SU-DHL-6 (cell line): ENCODE data around the gene PCLO.

ENCODE experiments used
- H2AFZ ChIP-seq: fragments of 200-600 bp; sonication (generic); 2 replicates; pipeline ENCODE4 v1.6.1; 2014; ENCODE audit warnings: low read depth, mild to moderate bottlenecking, moderate library complexity, mixed read lengths, antibody characterized with exemption, low read length; ENCODE audit not compliant: severe bottlenecking
- H3F3A ChIP-seq: fragments of 200-600 bp; shearing (Covaris generic); 2 replicates; pipeline ENCODE4 v1.6.0; 2016; ENCODE audit warnings: antibody characterized with exemption, mild to moderate bottlenecking; ENCODE audit not compliant: insufficient read depth
- H3K27ac ChIP-seq: fragments of 200-600 bp; sonication (generic); 2 replicates; pipeline ENCODE4 v1.5.1; 2016; ENCODE audit warnings: low read depth, mild to moderate bottlenecking, low read length, moderate library complexity, mixed read lengths
- H3K27me3 ChIP-seq: fragments of 200-600 bp; sonication (generic), shearing (Covaris generic); 2 replicates; pipeline ENCODE4 v1.6.0; 2014; ENCODE audit warnings: mild to moderate bottlenecking, low read length
- H3K36me3 ChIP-seq: fragments of 200-600 bp; sonication (generic); 2 replicates; pipeline ENCODE4 v1.6.1; 2014; ENCODE audit warnings: mild to moderate bottlenecking, low read length, mixed read lengths
- H3K4me2 ChIP-seq: fragments of 300-600, 200-600 bp; shearing (Covaris generic), sonication (generic); 2 replicates; pipeline ENCODE4 v1.6.0; 2014; ENCODE audit warnings: low read length, low read depth, mild to moderate bottlenecking; ENCODE audit not compliant: poor library complexity, severe bottlenecking
- H3K4me3 ChIP-seq: fragments of 200-600 bp; sonication (generic); 2 replicates; pipeline ENCODE4 v1.5.1; 2014; ENCODE audit warnings: antibody characterized with exemption, low read length, mild to moderate bottlenecking, mixed read lengths; ENCODE audit not compliant: insufficient read depth, poor library complexity, severe bottlenecking
- H3K79me2 ChIP-seq: fragments of 200-600 bp; sonication (generic); 2 replicates; pipeline ENCODE4 v1.6.1; 2014; ENCODE audit warnings: mild to moderate bottlenecking, low read length, moderate library complexity; ENCODE audit not compliant: insufficient read depth
- H3K9ac ChIP-seq: fragments of 200-600 bp; sonication (generic); 2 replicates; pipeline ENCODE4 v1.7.0; 2014; ENCODE audit warnings: mild to moderate bottlenecking, low read length
- H3K9me2 ChIP-seq: fragments of 200-600 bp; sonication (generic); replicated peaks from 2 replicates; pipeline ENCODE4 v1.6.1; 2014; ENCODE audit warnings: low read length; ENCODE audit not compliant: insufficient read depth
- H3K9me3 ChIP-seq: fragments of 200-600 bp; sonication (generic); 2 replicates; pipeline ENCODE4 v1.6.1; 2014; ENCODE audit warnings: low read length, mixed read lengths; ENCODE audit not compliant: insufficient read depth
- H4K20me1 ChIP-seq: fragments of 200-600 bp; sonication (generic); 2 replicates; pipeline ENCODE4 v1.6.1; 2014; ENCODE audit warnings: low read depth, mild to moderate bottlenecking, antibody characterized with exemption, low read length, moderate library complexity, mixed read lengths
- EZH2phosphoT487 ChIP-seq: fragments of 200-600 bp; sonication (generic), shearing (Covaris generic); conservative IDR thresholded peaks from 2 replicates; pipeline ENCODE4 v1.6.1; 2018; ENCODE audit warnings: mild to moderate bottlenecking, antibody characterized with exemption, low read length, moderate library complexity, mixed read lengths
- TF ChIP-seq, protein P1 (sequence below): fragments of 200-600 bp; sonication (generic); IDR thresholded peaks from one replicate; pipeline ENCODE4 v1.5.1; 2017; ENCODE audit warnings: antibody characterized with exemption, mild to moderate bottlenecking, low read length, moderate library complexity; ENCODE audit not compliant: insufficient read depth, poor library complexity, severe bottlenecking

The PCLO gene

DNA sequence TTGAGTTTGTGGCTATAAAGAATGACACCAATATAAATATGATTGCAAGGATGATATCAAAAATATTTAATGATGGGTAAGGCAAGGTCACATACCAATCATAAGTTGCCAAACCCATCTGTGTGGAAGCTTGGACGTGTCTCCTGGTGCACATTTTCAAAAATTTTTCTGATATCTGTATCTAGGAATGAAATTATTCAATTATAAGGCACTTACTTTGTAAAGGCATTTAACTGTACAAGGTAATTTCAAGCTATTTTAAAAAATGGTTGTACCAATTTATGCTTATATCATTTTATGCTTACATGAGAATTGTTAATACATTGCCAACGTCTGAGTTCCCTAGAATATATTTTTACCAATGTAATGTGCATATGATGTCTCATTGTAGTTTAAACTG, 412.7 kb downstream of the PCLO start:
- H3K9ac ChIP-seq: no peak overlapping the region
- no peak overlapping the region for H3K4me3 ChIP-seq
- H3K9me2 ChIP-seq: no peaks in the 10 kb centered on the region
- no peaks in the 10 kb centered on the region for H3K27me3 ChIP-seq
- H4K20me1 ChIP-seq: no peaks in the 10 kb centered on the region; the same call in 1 of the 2 replicates
- no peak overlapping the region for H3K4me2 ChIP-seq
- H2AFZ ChIP-seq: no peak overlapping the region
- no peaks in the 10 kb centered on the region for H3K36me3 ChIP-seq
- TF ChIP-seq, protein P1, sequence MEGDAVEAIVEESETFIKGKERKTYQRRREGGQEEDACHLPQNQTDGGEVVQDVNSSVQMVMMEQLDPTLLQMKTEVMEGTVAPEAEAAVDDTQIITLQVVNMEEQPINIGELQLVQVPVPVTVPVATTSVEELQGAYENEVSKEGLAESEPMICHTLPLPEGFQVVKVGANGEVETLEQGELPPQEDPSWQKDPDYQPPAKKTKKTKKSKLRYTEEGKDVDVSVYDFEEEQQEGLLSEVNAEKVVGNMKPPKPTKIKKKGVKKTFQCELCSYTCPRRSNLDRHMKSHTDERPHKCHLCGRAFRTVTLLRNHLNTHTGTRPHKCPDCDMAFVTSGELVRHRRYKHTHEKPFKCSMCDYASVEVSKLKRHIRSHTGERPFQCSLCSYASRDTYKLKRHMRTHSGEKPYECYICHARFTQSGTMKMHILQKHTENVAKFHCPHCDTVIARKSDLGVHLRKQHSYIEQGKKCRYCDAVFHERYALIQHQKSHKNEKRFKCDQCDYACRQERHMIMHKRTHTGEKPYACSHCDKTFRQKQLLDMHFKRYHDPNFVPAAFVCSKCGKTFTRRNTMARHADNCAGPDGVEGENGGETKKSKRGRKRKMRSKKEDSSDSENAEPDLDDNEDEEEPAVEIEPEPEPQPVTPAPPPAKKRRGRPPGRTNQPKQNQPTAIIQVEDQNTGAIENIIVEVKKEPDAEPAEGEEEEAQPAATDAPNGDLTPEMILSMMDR: no peak
- TF ChIP-seq EZH2phosphoT487: no peak
- no peaks in the 10 kb centered on the region for H3K9me3 ChIP-seq
- H3F3A ChIP-seq: no peaks in the 10 kb centered on the region
- H3K27ac ChIP-seq: no peak overlapping the region
- H3K79me2 ChIP-seq: no peaks in the 10 kb centered on the region

DNA sequence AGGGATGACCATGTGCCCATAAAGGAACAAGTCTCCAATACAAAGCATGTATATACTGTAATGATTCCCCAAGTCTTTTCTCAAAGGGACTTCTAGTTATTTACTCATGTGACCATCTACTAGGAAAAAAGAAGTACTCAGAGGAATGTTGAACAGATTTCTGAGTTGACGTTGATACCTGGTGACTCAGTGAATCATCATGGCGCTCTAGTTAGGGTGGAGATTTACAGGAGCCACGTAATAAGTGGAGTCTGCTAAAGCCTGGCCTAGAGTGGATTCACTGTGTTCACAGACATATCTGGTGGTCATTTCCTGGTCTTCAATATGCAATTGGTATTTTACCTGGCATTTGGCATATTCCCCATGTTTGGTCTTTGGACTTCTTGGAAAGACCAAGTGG, 416.9 kb downstream of the PCLO start:
- no peak overlapping the region for H2AFZ ChIP-seq
- H3K27ac ChIP-seq: no peak overlapping the region
- H3K79me2 ChIP-seq: no peaks in the 10 kb centered on the region
- H3K4me3 ChIP-seq: no peak overlapping the region
- H3F3A ChIP-seq: no peaks in the 10 kb centered on the region
- H3K36me3 ChIP-seq: no peaks in the 10 kb centered on the region
- TF ChIP-seq, protein P1: no peak
- no peak for TF ChIP-seq EZH2phosphoT487
- H3K4me2 ChIP-seq: no peak overlapping the region
- no peaks in the 10 kb centered on the region for H3K27me3 ChIP-seq
- H3K9ac ChIP-seq: no peak overlapping the region
- no peaks in the 10 kb centered on the region for H3K9me3 ChIP-seq
- no peaks in the 10 kb centered on the region for H3K9me2 ChIP-seq
- no peaks in the 10 kb centered on the region; the same call in 1 of the 2 replicates for H4K20me1 ChIP-seq

DNA sequence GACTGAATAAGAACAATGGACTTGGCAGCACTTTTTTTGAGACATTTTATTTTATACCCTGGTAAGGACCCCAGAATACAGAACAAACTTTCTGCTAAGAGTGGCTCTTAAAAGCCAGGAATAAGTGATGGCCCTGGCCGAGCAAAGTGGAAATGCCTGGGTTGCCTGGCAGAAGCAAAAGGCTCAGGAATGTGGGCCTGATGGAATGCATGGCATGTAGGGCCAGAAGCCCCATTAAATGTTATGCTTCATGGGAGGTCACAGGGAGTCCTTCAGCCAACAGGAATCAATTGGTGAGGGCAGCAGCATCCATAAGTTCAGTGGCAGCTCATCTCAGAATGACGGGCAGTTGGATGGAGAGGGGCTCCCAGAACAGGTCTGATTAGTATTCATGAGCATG, 417.6 kb downstream of the PCLO start:
- no peaks in the 10 kb centered on the region for H3F3A ChIP-seq
- H3K79me2 ChIP-seq: no peaks in the 10 kb centered on the region
- no peak overlapping the region for H3K9ac ChIP-seq
- H3K4me3 ChIP-seq: no peak overlapping the region
- no peak overlapping the region for H3K27ac ChIP-seq
- no peaks in the 10 kb centered on the region for H3K36me3 ChIP-seq
- TF ChIP-seq EZH2phosphoT487: no peak
- TF ChIP-seq, protein P1: no peak
- H4K20me1 ChIP-seq: no peaks in the 10 kb centered on the region
- no peaks in the 10 kb centered on the region for H3K27me3 ChIP-seq
- H2AFZ ChIP-seq: no peak overlapping the region
- no peaks in the 10 kb centered on the region for H3K9me3 ChIP-seq
- no peak overlapping the region for H3K4me2 ChIP-seq
- no peaks in the 10 kb centered on the region for H3K9me2 ChIP-seq
